K562 (cell line): ENCODE results near the gene VAPB. TPM values are rescaled to one million over a fixed set of nuclear protein-coding genes. Genes with fewer than 3 reads are reported as not detected.

Experiments
- ATAC-seq: fragments of 200-7000 bp; cut with Tn5 transposase; 3 replicates; pipeline ENCODE4 v1.9.1; 2020; ENCODE audit warnings: moderate library complexity
- BruUV-seq: library from RNA; stranded (reverse); fragments of 400-500 nt; replicated peaks from 2 replicates; lab custom pipeline; 2021; lab: Mats Ljungman, UMichigan
- CTCF ChIA-PET: fragments of 300-600 bp; formaldehyde crosslinking; extraction: SDS; loops from one replicate; lab custom pipeline; 2021; ENCODE audit warnings: low intra/inter-chr PET ratio; lab: Yijun Ruan, JAX
- POLR2A ChIA-PET: fragments of 300-600, 350-650 bp; sonication (Branson Sonifier 250); formaldehyde crosslinking; extraction: SDS; loops from one replicate; lab custom pipeline; 2021; ENCODE audit warnings: antibody characterized with exemption, inconsistent platforms; lab: Yijun Ruan, JAX
- DNase-seq, 4 experiments: peaks; one replicate each; pipeline versions ENCODE4 v3.0.0 to v3.0.0-alpha.2; 2011 to 2018; ENCODE audit warnings: low spot score in 3 of 4, mixed read lengths in 3 of 4; ENCODE audit errors: extremely low read depth in 1 of 4
- FAIRE-seq: peaks from 2 replicates; lab custom pipeline; 2011; peaks lifted over from hg19 to GRCh38; lab: Jason Lieb, UNC
- H2AFZ ChIP-seq: 2 replicates; pipeline ENCODE4 v1.6.0; 2011; ENCODE audit warnings: low read depth, low read length, control low read depth, inconsistent platforms
- H3K27ac ChIP-seq: fragments of 200-600 bp; 3 replicates; pipeline ENCODE4 v1.8.0; 2011; ENCODE audit warnings: low read depth, mild to moderate bottlenecking, control low read depth, inconsistent platforms, low read length, moderate library complexity, mixed read lengths; ENCODE audit errors: extremely low read depth
- H3K27me3 ChIP-seq, 2 experiments: fragments of 300-600 bp in 1 of 2; 2 replicates in 1 of 2; 3 replicates in 1 of 2; pipeline versions ENCODE4 v1.6.0 to v1.8.0; 2011; ENCODE audit warnings: inconsistent platforms in 2 of 2, low read length in 2 of 2, mild to moderate bottlenecking in 1 of 2, mixed read lengths in 1 of 2, moderate library complexity in 1 of 2; ENCODE audit not compliant: control insufficient read depth in 2 of 2, insufficient read depth in 2 of 2
- H3K36me3 ChIP-seq: fragments of 300-600 bp; 3 replicates; pipeline ENCODE4 v1.8.0; 2011; ENCODE audit warnings: mild to moderate bottlenecking, low read length, inconsistent platforms; ENCODE audit not compliant: control insufficient read depth, insufficient read depth
- H3K4me1 ChIP-seq, 2 experiments: fragments of 200-600 bp in 1 of 2; replicated peaks in 1 of 2; 2 replicates in 1 of 2; 3 replicates in 1 of 2; pipeline versions ENCODE4 v1.5.1 to v1.8.0; 2011; ENCODE audit warnings: inconsistent platforms in 2 of 2, low read length in 2 of 2, mild to moderate bottlenecking in 1 of 2, mixed read lengths in 1 of 2, moderate library complexity in 1 of 2; ENCODE audit not compliant: control insufficient read depth in 2 of 2, insufficient read depth in 2 of 2
- H3K4me2 ChIP-seq: 2 replicates; pipeline ENCODE4 v1.6.1; 2011; ENCODE audit warnings: low read length, control low read depth, inconsistent platforms, mixed read lengths; ENCODE audit not compliant: insufficient read depth
- H3K4me3 ChIP-seq: fragments of 200-600 bp; sonication (generic), shearing (Covaris generic); 2 replicates; pipeline ENCODE4 v1.5.1; 2016; ENCODE audit warnings: control low read depth, inconsistent platforms
- H3K79me2 ChIP-seq: fragments of 200-600 bp; 3 replicates; pipeline ENCODE4 v1.8.0; 2011; ENCODE audit warnings: low read length, inconsistent platforms; ENCODE audit not compliant: control insufficient read depth, insufficient read depth
- H3K9ac ChIP-seq, 2 experiments: 2 replicates each; pipeline versions ENCODE4 v1.6.0 to v1.6.1; 2011; ENCODE audit warnings: low read depth in 2 of 2, low read length in 2 of 2, control low read depth in 1 of 2, inconsistent platforms in 1 of 2, mild to moderate bottlenecking in 1 of 2, mixed read lengths in 1 of 2; ENCODE audit not compliant: insufficient read depth in 1 of 2
- H3K9me1 ChIP-seq: one replicate; pipeline ENCODE4 v1.6.0; 2011; ENCODE audit warnings: inconsistent platforms, mild to moderate bottlenecking, low read length, moderate library complexity; ENCODE audit not compliant: control insufficient read depth, insufficient read depth
- H3K9me3 ChIP-seq: replicated peaks from 2 replicates; pipeline ENCODE4 v1.5.1; 2011; ENCODE audit warnings: low read depth, low read length, inconsistent platforms; ENCODE audit not compliant: control insufficient read depth, insufficient read depth
- H4K20me1 ChIP-seq: replicated peaks from 2 replicates; pipeline ENCODE4 v1.6.1; 2011; ENCODE audit warnings: low read length, inconsistent platforms, mixed read lengths; ENCODE audit not compliant: control insufficient read depth, insufficient read depth
- ESRRB ChIP-seq: fragments of 250-450 bp; sonication (Bioruptor Pico); IDR thresholded peaks from 2 replicates; pipeline ENCODE4 v1.5.0; 2020; ENCODE audit warnings: mild to moderate bottlenecking, moderate library complexity, borderline replicate concordance
- FOXP1 ChIP-seq: sonication (generic); formaldehyde crosslinking; IDR thresholded peaks from 2 replicates; pipeline ENCODE4 v1.8.0; 2022; ENCODE audit warnings: mild to moderate bottlenecking, missing genetic modification reagents
- HDAC1 ChIP-seq, 2 experiments: fragments of 450-650 bp; IDR thresholded peaks; 2 replicates each; pipeline ENCODE4 v1.6.1; 2016 to 2017; ENCODE audit warnings: inconsistent platforms in 1 of 2, mild to moderate bottlenecking in 1 of 2, moderate library complexity in 1 of 2
- JUN ChIP-seq, 2 experiments: sonication (generic) in 1 of 2; formaldehyde crosslinking in 1 of 2; IDR thresholded peaks; 2 replicates each; pipeline versions ENCODE4 v1.6.1 to v1.8.0; 2012 to 2022; ENCODE audit warnings: borderline replicate concordance in 2 of 2, mild to moderate bottlenecking in 2 of 2, improper control_type of control experiment in 1 of 2, low read depth in 1 of 2, low read length in 1 of 2, missing genetic modification reagents in 1 of 2
- MAFF ChIP-seq: IDR thresholded peaks from 2 replicates; pipeline ENCODE4 v1.6.1; 2012; ENCODE audit warnings: low read length, improper control_type of control experiment
- MTA3 ChIP-seq: fragments of 450-650 bp; formaldehyde crosslinking; IDR thresholded peaks from 2 replicates; pipeline ENCODE4 v1.6.1; 2017; ENCODE audit warnings: mild to moderate bottlenecking, borderline replicate concordance
- NCOA6 ChIP-seq: fragments of 450-650 bp; IDR thresholded peaks from 2 replicates; pipeline ENCODE4 v1.6.1; 2017; ENCODE audit warnings: mild to moderate bottlenecking
- NEUROD1 ChIP-seq: fragments of 150-350 bp; IDR thresholded peaks from 2 replicates; pipeline ENCODE4 v1.6.1; 2014; ENCODE audit warnings: borderline replicate concordance, low read length, low read depth; ENCODE audit not compliant: partially characterized antibody
- NFXL1 ChIP-seq: fragments of 450-650 bp; formaldehyde crosslinking; IDR thresholded peaks from 2 replicates; pipeline ENCODE4 v1.4.0; 2021; ENCODE audit warnings: mild to moderate bottlenecking
- NR2F6 ChIP-seq: fragments of 450-650 bp; formaldehyde crosslinking; IDR thresholded peaks from 2 replicates; pipeline ENCODE4 v1.4.0; 2020; ENCODE audit warnings: mild to moderate bottlenecking
- POLR2A ChIP-seq: fragments of 450-650 bp; conservative IDR thresholded peaks from 2 replicates; pipeline ENCODE4 v1.6.1; 2016
- RHOXF2B ChIP-seq: fragments of 250-450 bp; sonication (Bioruptor Pico); conservative IDR thresholded peaks from 2 replicates; pipeline ENCODE4 v1.5.1; 2021
- TAF9B ChIP-seq: fragments of 450-650 bp; IDR thresholded peaks from 2 replicates; pipeline ENCODE4 v1.6.1; 2018; ENCODE audit warnings: mild to moderate bottlenecking; ENCODE audit not compliant: partially characterized antibody
- ZNF263 ChIP-seq: sonication (generic); formaldehyde crosslinking; IDR thresholded peaks from 2 replicates; pipeline ENCODE4 v1.8.0; 2022; ENCODE audit warnings: mild to moderate bottlenecking, missing genetic modification reagents, borderline replicate concordance
- ZNF316 ChIP-seq: fragments of 450-650 bp; IDR thresholded peaks from 2 replicates; pipeline ENCODE4 v1.6.1; 2016
- ZNF589 ChIP-seq: fragments of 200-800 bp; sonication (Bioruptor generic); IDR thresholded peaks from 2 replicates; pipeline ENCODE4 v1.6.1; 2016; ENCODE audit warnings: low read depth, missing genetic modification characterization, missing compliant biosample characterization
- WGBS: fragments of 100-300 bp; shearing (Covaris generic); methylation state at CpG from one replicate; pipeline ENCODE4 v1.1.6; 2016; ENCODE audit warnings: low coverage, mixed read lengths; ENCODE audit not compliant: insufficient coverage; ENCODE audit errors: missing lambda C conversion rate; 5-methylcytosine and 5-hydroxymethylcytosine counted together
- in situ Hi-C: fragments of 300-500 bp; cut with MboI; formaldehyde crosslinking; loops from 4 replicates; pipeline ENCODE4 v1.15.0; 2018; ENCODE audit warnings: inconsistent platforms, mixed read lengths
- intact Hi-C: fragments of 100-400 bp; cut with micrococcal nuclease; formaldehyde crosslinking; loops from 2 replicates; pipeline ENCODE4 v1.14.2; 2022
- polyA plus RNA-seq, 8 experiments: library from polyadenylated mRNA; depleted of rRNA in 4 of 8; stranded (reverse) in 5 of 8; unstranded in 3 of 8; fragments of >200 nt; fragmentation: Nextera tagmentation in 2 of 8; fragmentation: Illumina TruSeq in 1 of 8; extraction: Ambion mirVana in 2 of 8; extraction: Trizol in 1 of 8; gene quantifications; 2 replicates each; pipeline versions ENCODE4 v1.2.1 to v1.2.3, GENCODE V29; 2011 to 2014; ENCODE audit warnings: inconsistent platforms in 1 of 8, missing spikeins in 1 of 8
- total RNA-seq, 7 experiments: library from RNA; depleted of rRNA in 6 of 7; stranded (reverse); fragments of >200 nt in 6 of 7; fragmentation: Illumina TruSeq in 2 of 7; extraction: Trizol in 2 of 7; gene quantifications; 2 replicates each; pipeline versions ENCODE4 v1.2.1 to v1.2.3, GENCODE V29; 2011 to 2021; ENCODE audit warnings: low replicate concordance in 1 of 7
- TF ChIP-seq, protein P1 (sequence below): fragments of 450-650 bp; formaldehyde crosslinking; IDR thresholded peaks from 2 replicates; pipeline ENCODE4 v1.4.0; 2022; ENCODE audit warnings: missing genetic modification characterization

The VAPB gene
- total and polyA plus RNA-seq, 9 of the 15 experiments (the other 6 are each of a cell fraction or from before 2014, with no cell fraction given) = 3.4 to 51.0 (median 27.9) TPM

DNA sequence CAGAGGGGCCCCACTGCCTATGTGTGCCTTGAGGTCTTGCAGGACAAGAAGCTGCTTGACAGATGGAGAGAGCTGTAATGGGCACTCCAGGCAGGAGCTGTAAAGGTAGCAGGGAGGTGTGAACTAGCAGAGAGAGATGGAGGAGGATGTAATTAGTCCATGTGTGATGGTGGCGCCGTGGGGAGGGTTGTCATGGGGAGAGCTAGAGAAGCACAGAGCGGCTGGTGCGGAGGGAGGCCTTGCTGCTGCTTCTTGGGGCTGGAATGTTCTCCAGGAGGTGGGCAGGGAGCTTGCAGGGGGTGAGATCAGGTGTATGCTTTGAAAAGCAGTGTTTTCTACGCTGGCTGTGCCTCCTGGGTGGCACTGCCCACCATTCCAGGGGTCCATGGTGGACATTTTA, 94.0 kb downstream of the VAPB start:
- H3K36me3 ChIP-seq = no peaks in the 10 kb centered on the region
- H3K4me1 ChIP-seq = peaks cover 3 to 4% of the 10 kb centered on the region in 2 experiments; a peak in 3 of 5 replicates
- no peak for DNase-seq
- H3K27me3 ChIP-seq = peaks cover 8 to 24% of the 10 kb centered on the region in 2 experiments; a peak in 4 of 5 replicates
- H3K4me2 ChIP-seq = no peak overlapping the region
- no peak for FAIRE-seq
- in situ Hi-C loops = loop anchor here (10.0 kb wide), 1 partner anchor 372 kb away; the partner anchor contains the start of genes GNAS and GNAS-AS1
- POLR2A ChIA-PET = no interaction called here
- H4K20me1 ChIP-seq = no peaks in the 10 kb centered on the region
- no peak overlapping the region for H3K9ac ChIP-seq
- H3K79me2 ChIP-seq = no peaks in the 10 kb centered on the region
- no peak for ATAC-seq
- H3K9me3 ChIP-seq = peaks cover 8% of the 10 kb centered on the region; the same call in 1 of the 2 replicates
- WGBS = 12% methylated on average over 5 of the region's 5 CpGs
- no peak overlapping the region for H2AFZ ChIP-seq
- no peak overlapping the region for H3K4me3 ChIP-seq
- no peak overlapping the region for H3K27ac ChIP-seq
- CTCF ChIA-PET = interaction anchor here (0.6 to 1.3 kb wide), 3 partner anchors 7 to 369 kb away, joined by 3 to 4 read pairs (median 3); partner anchors contain the start of gene GNAS
- intact Hi-C loops = no loop called here
- H3K9me1 ChIP-seq = no peaks in the 10 kb centered on the region
- TF ChIP-seq POLR2A = no peak
- TF ChIP-seq NFXL1 (CRISPR knock-in tag) = no peak
- no peak for TF ChIP-seq NR2F6 (CRISPR knock-in tag)
- TF ChIP-seq ESRRB (CRISPR knock-in tag) = no peak
- BruUV-seq = no TSS peak

DNA sequence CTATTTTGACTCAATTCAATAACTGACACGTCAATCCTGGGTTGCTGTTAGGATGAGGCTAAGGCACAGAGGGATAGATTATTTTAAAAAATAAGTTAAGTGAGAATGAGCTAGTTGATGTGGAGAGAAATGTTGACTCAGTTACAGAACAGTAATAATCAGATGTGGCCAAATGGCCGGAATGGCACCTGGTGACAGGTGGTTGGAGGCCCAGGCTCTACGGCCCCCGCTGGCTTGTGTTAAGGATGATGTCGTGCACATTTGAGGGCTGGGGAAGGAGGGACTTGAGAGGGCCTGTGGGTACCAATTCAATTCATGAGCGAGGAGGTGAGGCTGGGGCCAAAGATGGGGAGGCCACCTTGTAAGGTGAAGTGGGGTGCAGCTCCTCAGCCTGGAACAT, 94.4 kb downstream of the VAPB start:
- BruUV-seq = no TSS peak
- Histone ChIP-seq H3K4me3 (no peak overlapping the region), H3K4me2 (no peak overlapping the region), H3K9me3 (peaks cover 8% of the 10 kb centered on the region; the same call in 1 of the 2 replicates), H2AFZ (no peak overlapping the region), H3K79me2 (no peaks in the 10 kb centered on the region), H3K27me3 (peaks cover 8 to 21% of the 10 kb centered on the region in 2 experiments; a peak in 4 of 5 replicates), H3K9ac (no peak overlapping the region), H3K9me1 (no peaks in the 10 kb centered on the region), H3K27ac (no peak overlapping the region), H3K36me3 (no peaks in the 10 kb centered on the region), H4K20me1 (no peaks in the 10 kb centered on the region), H3K4me1 (peaks cover 3 to 4% of the 10 kb centered on the region in 2 experiments; a peak in 3 of 5 replicates)
- no peak for FAIRE-seq
- intact Hi-C loops = no loop called here
- WGBS = 0% methylated on average over 6 of the region's 6 CpGs
- POLR2A ChIA-PET = no interaction called here
- no peak for ATAC-seq
- in situ Hi-C loops = loop anchor here (10.0 kb wide), 1 partner anchor 371 kb away; the partner anchor contains the start of genes GNAS and GNAS-AS1
- CTCF ChIA-PET = interaction anchor here (0.6 kb wide), 1 partner anchor 12 kb away, joined by 3 read pairs; no protein-coding TSS in a partner anchor
- DNase-seq = no peak
- TF ChIP-seq RHOXF2B (CRISPR knock-in tag) (no peak), HDAC1 (IDR thresholded peaks at IDR 0.05) (no peak), JUN (IDR thresholded peaks at IDR 0.05; ENCODE audit: borderline replicate concordance, low read depth, low read length) (no peak), JUN (CRISPR knock-in tag; IDR thresholded peaks at IDR 0.05; ENCODE audit: borderline replicate concordance) (no peak), ZNF316 (no peak), NEUROD1 (no peak), FOXP1 (CRISPR knock-in tag) (no peak), TAF9B (no peak), MTA3 (no peak), NCOA6 (no peak), ZNF589 (no peak), ZNF263 (CRISPR knock-in tag) (no peak), MAFF (no peak)
- TF ChIP-seq, protein P1, sequence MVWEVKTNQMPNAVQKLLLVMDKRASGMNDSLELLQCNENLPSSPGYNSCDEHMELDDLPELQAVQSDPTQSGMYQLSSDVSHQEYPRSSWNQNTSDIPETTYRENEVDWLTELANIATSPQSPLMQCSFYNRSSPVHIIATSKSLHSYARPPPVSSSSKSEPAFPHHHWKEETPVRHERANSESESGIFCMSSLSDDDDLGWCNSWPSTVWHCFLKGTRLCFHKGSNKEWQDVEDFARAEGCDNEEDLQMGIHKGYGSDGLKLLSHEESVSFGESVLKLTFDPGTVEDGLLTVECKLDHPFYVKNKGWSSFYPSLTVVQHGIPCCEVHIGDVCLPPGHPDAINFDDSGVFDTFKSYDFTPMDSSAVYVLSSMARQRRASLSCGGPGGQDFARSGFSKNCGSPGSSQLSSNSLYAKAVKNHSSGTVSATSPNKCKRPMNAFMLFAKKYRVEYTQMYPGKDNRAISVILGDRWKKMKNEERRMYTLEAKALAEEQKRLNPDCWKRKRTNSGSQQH (CRISPR knock-in tag) = no peak
